ENCODE data around the gene MTX3. TPM values are rescaled to one million over a fixed set of nuclear protein-coding genes. Genes with fewer than 3 reads are reported as not detected.
A peak's percentile ranks its signal among the peaks of the same experiment; 100 is the strongest.

MTX3 gene
- total RNA-seq (2021; fragmentation: NEBNext Ultra II Directional; extraction: Animal tissue kit (Norgen Biotek cat#: 25700)) = 10 to 100 TPM; 10.2 to 13.5 (median 12.8) TPM
- long read RNA-seq, partial matches to known transcripts = 1 of 6 reads
- long read RNA-seq, other reads (novel, unspliced or antisense) = 3 of 6 reads

DNA sequence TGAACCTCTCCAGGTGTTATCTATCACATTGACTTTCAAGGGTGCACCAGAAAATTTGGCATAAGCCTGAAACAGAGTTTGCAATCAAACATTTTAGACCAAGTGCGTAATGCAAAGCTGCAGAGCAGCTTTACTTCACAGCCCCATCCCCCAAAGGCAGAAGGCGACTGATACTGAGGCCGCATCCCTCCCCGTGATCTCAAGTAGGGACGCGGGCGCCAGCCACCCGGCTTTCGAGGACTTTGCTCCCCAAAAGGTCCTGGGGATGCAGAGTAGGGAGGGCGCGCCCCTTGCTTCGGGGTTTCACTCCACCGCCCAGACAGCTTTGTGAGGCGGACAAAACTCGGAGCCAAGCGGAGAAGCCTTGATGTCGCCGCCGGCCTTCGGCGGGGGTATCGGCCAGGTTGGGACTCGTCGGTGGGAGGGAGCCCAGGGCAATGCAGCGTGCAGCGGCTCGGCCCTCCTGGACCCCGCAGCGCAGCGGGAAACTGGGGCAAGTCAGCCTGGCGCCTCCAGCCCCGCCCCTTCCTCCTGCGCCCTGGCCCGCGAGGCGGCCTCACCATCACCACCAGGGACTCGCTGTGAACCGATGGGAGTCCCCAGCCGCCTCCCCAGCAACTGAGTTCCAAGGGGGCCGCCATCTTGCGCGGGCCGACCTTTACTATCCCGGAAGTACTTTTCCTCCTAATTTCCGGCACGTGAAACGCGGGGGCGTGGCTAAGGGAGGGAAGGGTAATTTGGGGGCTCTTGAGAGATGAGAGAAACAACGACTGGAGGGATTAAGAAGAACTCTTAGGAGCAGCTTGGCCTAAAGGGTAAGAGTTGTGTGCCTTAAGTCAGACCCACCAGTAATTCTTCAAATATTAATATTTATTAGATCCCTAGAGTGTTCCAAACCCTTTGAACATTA is at the start of gene MTX3:
Gene MTX3, minus strand, starts transcription at position 665 of the 910 bp plus-strand sequence. Its CDS starts 24 bp downstream, at position 641.
- Mint-ChIP-seq H3K27ac (peak within 1 kb of the TSS; percentile 85), H3K9me3 (no peaks in the 10 kb centered on the region), H3K4me3 (peak within 1 kb of the TSS; percentile 96), H3K36me3 (ENCODE audit: low read depth) (peaks cover 11% of the 10 kb centered on the region), H3K4me1 (ENCODE audit: low read depth) (peaks cover 31% of the 10 kb centered on the region), H3K27me3 (ENCODE audit: insufficient read depth) (no peaks in the 10 kb centered on the region)
- peak; percentile 70 for DNase-seq
- TF ChIP-seq CTCF (IDR thresholded peaks at IDR 0.05) = no peak

GRCh38 chr5:80039650-80040049 is 48.6 kb upstream of the MTX3 start:
- Mint-ChIP-seq H3K9me3 (no peaks in the 10 kb centered on the region), H3K27ac (no peak overlapping the region), H3K36me3 (ENCODE audit: low read depth) (no peaks in the 10 kb centered on the region), H3K4me3 (no peak overlapping the region), H3K4me1 (ENCODE audit: low read depth) (no peaks in the 10 kb centered on the region), H3K27me3 (ENCODE audit: insufficient read depth) (peaks cover 40% of the 10 kb centered on the region)
- no peak for TF ChIP-seq CTCF (IDR thresholded peaks at IDR 0.05)
- DNase-seq = no peak

DNA sequence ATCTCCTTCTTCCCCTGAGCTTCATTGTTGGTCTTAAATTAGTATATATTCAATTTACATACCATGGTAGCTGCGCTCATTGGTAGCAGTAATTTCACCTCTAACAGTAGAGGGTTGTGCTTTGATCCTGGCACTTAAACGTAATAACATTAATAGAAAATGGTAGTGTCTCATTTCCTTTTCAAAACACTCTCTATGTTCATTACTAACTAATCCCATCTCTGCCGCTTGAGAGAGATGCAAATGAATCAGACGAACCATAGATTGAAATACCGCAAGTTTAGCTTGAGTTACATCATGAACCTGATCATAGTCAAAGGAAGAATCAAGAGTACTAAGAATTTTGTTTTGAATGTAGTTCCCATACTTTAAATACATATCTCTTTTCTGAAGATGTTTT is 46.3 kb upstream of the MTX3 start:
- Mint-ChIP-seq H3K27me3 (ENCODE audit: insufficient read depth) (peaks cover 46% of the 10 kb centered on the region), H3K4me1 (ENCODE audit: low read depth) (no peaks in the 10 kb centered on the region), H3K36me3 (ENCODE audit: low read depth) (no peaks in the 10 kb centered on the region), H3K27ac (no peak overlapping the region), H3K4me3 (no peak overlapping the region), H3K9me3 (no peaks in the 10 kb centered on the region)
- no peak for TF ChIP-seq CTCF (IDR thresholded peaks at IDR 0.05)
- DNase-seq = no peak

GRCh38 chr5:80036615-80037014 is 45.6 kb upstream of the MTX3 start:
- no peaks in the 10 kb centered on the region for H3K4me1 Mint-ChIP-seq (ENCODE audit: low read depth)
- H3K36me3 Mint-ChIP-seq (ENCODE audit: low read depth) = no peaks in the 10 kb centered on the region
- no peak overlapping the region for H3K27ac Mint-ChIP-seq
- no peak for TF ChIP-seq CTCF (IDR thresholded peaks at IDR 0.05)
- H3K9me3 Mint-ChIP-seq = no peaks in the 10 kb centered on the region
- DNase-seq = no peak
- peaks cover 40% of the 10 kb centered on the region for H3K27me3 Mint-ChIP-seq (ENCODE audit: insufficient read depth)
- H3K4me3 Mint-ChIP-seq = no peak overlapping the region

- no peak for TF ChIP-seq CTCF (IDR thresholded peaks at IDR 0.05)
These were observed 44.8 kb upstream of the MTX3 start for GRCh38 chr5:80035839-80036238.

More at GRCh38 chr5:80035839-80036238, 44.8 kb upstream of the MTX3 start:
- H3K27me3 Mint-ChIP-seq (ENCODE audit: insufficient read depth) = peaks cover 40% of the 10 kb centered on the region
- no peak overlapping the region for H3K4me3 Mint-ChIP-seq
- no peak overlapping the region for H3K27ac Mint-ChIP-seq
- no peaks in the 10 kb centered on the region for H3K9me3 Mint-ChIP-seq
- no peak for DNase-seq
- no peaks in the 10 kb centered on the region for H3K36me3 Mint-ChIP-seq (ENCODE audit: low read depth)
- H3K4me1 Mint-ChIP-seq (ENCODE audit: low read depth) = no peaks in the 10 kb centered on the region
